ENCODE measurements around the gene KRTAP10-12. TPM values are rescaled to one million over a fixed set of nuclear protein-coding genes. Genes with fewer than 3 reads are reported as not detected.

Gene KRTAP10-12
- total and polyA plus RNA-seq, 11 donors = not detected

DNA sequence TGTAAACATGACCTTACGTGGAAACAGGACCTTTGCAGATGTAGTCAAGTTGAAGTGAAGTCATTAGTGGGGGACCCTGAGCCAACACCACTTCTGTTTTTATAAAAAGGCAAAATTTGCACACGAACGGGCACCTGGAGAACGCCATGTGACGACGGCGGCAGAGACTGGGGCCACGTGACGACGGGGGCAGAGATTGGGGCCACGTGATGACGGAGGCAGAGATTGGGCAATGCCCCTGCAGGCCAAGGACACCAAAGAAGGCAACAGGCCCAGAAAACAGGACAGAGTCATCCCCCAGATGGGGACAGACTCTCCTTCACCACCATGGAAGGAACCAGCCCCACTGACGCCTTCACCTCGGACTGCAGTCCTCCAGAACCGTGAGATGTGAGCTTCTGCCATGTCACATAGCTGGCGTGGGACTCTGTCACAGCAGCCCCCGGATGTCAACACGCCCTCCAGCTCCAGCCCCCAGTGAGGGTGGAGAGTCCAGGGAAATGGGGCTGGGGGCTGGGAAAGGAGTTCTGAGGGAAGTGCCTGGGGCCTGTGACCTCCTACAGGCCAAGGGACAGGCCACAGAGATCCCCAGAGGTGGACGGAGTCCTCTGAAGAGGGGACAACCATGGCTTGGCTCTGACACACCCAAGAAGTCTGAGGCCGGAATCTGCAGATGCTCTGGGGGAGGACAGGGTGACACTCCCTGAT is 46.6 kb upstream of the KRTAP10-12 start:
- WGBS, 4 donors = 88 to 92% (median 89%) methylated on average over 19 to 20 of the region's 20 CpGs

DNA sequence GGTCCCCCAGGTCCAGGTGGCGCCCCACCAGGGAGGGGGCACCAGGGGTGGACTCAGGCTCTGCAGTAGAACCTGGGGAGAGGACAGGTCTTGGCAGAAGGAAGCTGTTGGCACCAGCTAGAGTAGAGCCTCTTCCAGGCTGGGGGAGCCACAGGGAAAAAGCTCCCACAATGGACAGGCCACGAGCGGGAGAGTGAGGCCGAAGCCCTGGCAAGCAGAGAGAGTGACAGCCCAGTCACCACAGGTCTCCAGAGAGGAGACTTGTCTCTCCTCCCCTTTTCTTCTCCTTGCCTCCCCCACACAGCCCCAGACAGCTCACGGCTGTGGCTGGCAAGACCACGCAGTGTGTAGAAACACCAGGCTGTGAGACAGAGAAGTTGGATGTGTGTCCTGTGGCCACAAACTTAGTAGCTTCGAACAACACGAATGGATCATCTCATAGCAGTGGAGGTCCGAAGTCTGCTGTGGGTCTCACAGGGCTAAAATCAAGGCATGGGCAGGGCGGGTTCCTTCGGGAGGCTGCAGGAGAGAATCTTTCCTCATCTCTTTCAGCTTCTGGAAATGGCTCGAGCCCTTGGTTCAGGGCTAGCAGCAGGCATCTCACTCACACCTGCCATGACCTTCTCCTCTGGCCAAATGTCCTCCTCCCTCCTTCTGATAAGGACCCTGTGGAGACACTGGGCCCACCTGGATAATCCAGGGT is 45.8 kb upstream of the KRTAP10-12 start:
- Histone ChIP-seq H3K4me3 (no peak overlapping the region), H3K4me1 (no peaks in the 10 kb centered on the region), H3K27ac (no peak overlapping the region), H3K36me3 (no peaks in the 10 kb centered on the region), H3K9me3 (peaks cover 0 to 6% (median under 1%) of the 10 kb centered on the region in 12 donors), H3K27me3 (peaks cover 0 to 9% (median 0%) of the 10 kb centered on the region in 9 donors)
- TF ChIP-seq POLR2A (IDR thresholded peaks at IDR 0.05) (no peak), CTCF (IDR thresholded peaks at IDR 0.05) (no peak)
- WGBS, 4 donors = 84 to 90% (median 87%) methylated on average over 12 of the region's 12 CpGs
- DNase-seq (no peak), ATAC-seq (no peak)
- intact Hi-C loops (cut with DNase I) = no loop called here

More for the DNA sequence above, 46.6 kb upstream of the KRTAP10-12 start:
- Histone ChIP-seq H3K27ac (no peak overlapping the region), H3K27me3 (peaks cover 0 to 9% (median 0%) of the 10 kb centered on the region in 9 donors), H3K9me3 (peaks cover 0 to 4% (median 0%) of the 10 kb centered on the region in 12 donors), H3K4me3 (no peak overlapping the region), H3K4me1 (no peaks in the 10 kb centered on the region), H3K36me3 (no peaks in the 10 kb centered on the region)
- TF ChIP-seq CTCF (IDR thresholded peaks at IDR 0.05) (no peak), POLR2A (IDR thresholded peaks at IDR 0.05) (no peak)
- intact Hi-C loops (cut with DNase I) = no loop called here
- ATAC-seq (no peak), DNase-seq (no peak)

DNA sequence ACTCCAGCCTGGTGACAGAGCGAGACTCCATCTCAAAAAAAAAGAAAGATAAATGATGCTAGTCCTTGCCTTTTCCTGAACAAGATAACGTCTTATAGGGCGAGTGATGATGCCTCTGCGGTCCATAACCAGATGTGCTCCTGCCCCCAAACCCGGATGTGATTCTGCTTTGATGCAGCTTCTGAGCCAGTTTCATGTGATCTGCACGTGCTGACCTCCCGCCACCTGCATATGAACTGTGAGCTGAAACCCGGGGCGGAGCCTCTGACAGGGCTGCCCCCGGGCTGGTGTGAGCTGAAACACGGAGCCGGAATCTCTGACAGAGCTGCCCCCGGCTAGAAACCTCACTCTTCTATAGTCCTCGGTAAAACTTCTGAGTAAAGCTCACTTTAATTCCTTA is 43.8 kb upstream of the KRTAP10-12 start:
- DNase-seq (no peak), ATAC-seq (no peak)
- Histone ChIP-seq H3K9me3 (peaks cover 0 to 17% (median 4%) of the 10 kb centered on the region in 12 donors), H3K4me3 (no peak overlapping the region), H3K4me1 (no peaks in the 10 kb centered on the region), H3K27me3 (peaks cover 0 to 4% (median 0%) of the 10 kb centered on the region in 9 donors), H3K36me3 (no peaks in the 10 kb centered on the region), H3K27ac (no peak overlapping the region)
- intact Hi-C loops (cut with DNase I) = no loop called here
- 55 to 74% (median 66%) methylated on average over 14 of the region's 14 CpGs for WGBS, 4 donors
- TF ChIP-seq CTCF (IDR thresholded peaks at IDR 0.05) (no peak), POLR2A (IDR thresholded peaks at IDR 0.05) (no peak)

Data from heart left ventricle (tissue), 16 donors.